NCI-H510A (cell line): ENCODE results near the gene KDM2B.
"Not testable (repeated sequence)": the region's sequence is repeated elsewhere in the genome, so short reads cannot be mapped to it uniquely, and the experiment has no call there.

Experiments
- DNase-seq: peaks from one replicate; lab custom pipeline; 2025; lab: John Stamatoyannopoulos, UW

KDM2B gene

DNA sequence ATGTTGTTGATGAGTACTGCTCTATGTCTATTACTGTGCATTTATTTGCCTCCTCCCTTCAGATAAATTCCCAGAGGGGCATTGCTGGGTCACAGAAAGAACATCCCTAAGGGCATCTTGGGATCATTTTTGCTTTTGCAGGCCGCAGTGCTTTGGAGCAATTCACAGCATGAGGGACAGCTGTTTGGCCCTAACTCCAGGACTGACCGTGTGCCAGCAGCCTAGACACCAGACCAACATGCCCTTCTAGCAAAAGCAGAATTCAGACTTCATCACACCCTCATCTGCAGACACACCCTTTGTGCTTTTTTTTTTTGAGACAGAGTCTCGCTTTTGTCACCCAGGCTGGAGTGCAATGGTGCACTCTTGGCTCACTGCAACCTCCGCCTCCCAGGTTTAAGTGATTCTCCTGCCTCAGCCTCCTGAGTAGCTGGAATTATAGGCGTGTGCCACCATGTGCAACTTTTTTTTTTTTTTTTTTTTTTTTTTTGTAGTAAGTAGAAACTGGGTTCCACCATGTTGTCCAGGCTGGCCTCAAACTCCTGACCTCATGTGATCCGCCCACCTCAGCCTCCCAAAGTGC, 149.9 kb downstream of the KDM2B start:
- DNase-seq: no peak

DNA sequence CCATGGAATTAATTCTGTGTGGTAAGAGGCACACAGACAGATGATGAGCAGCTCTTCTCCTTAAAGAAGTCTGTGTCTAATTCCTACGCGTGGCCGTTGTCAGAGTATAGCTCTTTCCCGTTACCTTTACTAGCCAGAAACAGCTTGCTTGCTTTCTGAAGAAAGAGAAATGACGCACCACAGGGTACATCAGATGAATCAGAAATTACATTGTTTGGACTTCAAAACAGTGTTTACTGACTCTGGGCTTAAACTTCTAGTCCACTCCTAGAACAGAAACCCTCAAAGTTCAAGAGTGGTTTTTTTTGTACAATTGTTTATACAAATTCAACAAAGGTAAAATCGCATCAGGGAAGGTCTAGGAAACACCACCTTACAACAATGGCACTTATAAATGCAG, 151.9 kb downstream of the KDM2B start:
- DNase-seq: no peak

DNA sequence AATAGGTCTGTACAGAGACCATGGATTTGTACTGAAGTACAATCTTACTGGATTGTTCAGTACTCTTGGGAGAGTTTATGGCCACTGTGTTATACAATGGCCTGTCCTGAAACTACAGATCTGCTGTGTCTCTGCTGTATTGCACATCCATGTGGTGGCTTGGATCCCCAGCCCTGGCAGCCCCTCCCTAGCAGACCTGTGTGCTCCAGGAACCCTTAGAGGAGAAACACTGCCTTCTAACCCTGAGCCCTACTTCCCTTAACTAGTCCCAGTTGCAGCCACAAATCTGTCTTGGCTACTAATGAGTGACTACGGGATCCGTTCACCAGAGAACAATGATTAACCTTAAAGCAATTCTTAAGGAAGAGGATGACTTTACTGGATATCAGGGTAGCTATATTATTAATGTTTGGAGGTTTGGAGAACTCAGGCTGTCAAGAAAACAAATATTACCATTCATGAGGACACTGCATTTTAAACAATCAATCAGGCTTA, 153.2 kb downstream of the KDM2B start:
- no peak for DNase-seq

DNA sequence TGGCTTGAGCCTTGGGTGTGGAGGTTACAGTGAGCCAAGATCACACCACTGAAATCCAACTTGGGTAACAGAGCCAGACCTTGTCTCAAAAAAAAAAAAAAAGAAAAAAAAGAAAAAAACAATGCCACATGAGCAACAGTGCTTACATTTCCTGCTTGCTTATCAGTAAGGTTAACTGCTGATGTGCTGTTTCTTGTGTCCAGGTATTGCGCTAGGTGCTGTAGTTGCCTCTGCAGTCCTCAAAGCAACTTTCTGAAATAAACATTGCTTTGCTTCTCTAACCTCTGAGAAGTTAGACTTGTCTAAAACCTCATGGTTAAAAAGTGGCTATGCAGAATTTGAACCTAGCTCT, 156.2 kb downstream of the KDM2B start:
- no peak for DNase-seq

DNA sequence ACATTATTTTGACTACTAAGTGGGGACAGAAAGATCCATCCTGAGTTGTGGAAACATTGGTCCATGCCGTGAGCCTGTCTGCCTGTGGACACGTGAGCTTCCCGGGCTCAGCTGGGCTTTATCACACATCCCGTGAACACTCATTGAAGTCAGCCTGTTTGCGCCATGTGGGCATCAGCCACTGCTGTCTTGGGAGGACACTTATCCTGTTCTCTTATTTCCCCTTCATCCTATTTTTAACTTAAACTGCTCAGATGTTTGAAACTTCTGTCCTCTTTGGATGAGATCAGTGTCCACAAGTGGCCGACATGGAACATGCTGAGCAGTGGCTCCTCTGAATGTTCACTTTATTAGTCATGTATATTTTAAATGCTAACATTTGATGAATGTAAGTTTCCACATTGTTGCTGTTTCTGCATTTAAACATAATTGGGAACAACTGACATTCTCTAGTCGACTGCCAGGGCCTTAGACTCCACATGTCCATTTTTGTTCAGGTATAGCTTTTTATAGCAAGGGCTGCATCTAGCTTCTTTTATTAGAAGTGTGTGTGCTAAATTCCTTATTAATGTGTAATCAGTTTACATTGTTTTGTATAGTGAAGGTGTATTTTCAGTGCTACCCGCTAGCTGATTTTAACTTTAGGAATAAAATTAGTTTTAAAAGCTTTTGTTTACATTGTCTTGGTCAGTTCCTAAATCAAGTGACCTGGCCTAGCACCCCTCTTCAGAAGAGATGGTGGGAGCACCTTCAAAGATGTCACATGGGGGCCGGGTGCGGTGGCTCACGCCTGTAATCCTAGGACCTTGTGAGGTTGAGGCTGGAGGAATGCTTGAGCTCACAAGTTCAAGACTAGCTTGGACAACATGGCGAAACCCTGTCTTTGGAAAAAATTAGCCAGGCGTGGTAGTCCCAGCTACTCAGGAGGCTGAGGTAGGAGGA, 156.9 kb downstream of the KDM2B start:
- no peak for DNase-seq

DNA sequence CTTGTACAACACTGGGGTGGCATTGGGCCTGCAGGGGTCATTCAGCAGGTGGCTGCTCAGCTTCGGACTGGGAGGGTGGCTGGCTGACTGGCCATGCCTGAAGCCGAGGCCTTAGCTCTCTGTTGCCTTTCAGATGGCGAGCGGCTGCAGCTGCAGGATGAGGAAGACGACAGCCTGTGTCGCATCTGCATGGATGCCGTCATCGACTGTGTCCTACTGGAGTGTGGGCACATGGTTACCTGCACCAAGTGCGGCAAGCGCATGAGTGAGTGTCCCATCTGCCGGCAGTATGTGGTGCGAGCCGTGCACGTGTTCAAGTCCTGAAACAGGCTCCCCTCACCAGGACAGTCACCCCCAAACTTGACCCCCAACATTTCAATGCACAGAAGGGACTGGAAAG, 157.6 kb downstream of the KDM2B start:
- DNase-seq: no peak

DNA sequence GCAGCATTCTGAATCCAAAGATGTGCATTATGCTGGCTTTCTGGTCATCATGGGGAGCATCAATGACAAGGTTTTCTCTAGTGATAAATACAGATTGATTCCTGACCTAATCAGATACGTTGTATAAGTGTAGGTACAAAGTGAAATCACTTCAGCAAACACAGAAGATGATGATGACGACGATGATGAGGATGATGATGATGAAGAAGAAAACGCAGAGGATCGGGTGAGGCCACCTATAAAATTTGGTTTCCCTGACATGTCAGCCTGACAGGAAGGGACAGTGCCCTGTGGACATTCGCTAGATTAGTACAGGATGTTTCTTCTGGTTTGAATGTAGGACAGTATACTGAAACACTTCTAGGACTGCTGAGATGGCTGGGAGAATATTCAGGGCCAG, 160.7 kb downstream of the KDM2B start:
- no peak for DNase-seq

DNA sequence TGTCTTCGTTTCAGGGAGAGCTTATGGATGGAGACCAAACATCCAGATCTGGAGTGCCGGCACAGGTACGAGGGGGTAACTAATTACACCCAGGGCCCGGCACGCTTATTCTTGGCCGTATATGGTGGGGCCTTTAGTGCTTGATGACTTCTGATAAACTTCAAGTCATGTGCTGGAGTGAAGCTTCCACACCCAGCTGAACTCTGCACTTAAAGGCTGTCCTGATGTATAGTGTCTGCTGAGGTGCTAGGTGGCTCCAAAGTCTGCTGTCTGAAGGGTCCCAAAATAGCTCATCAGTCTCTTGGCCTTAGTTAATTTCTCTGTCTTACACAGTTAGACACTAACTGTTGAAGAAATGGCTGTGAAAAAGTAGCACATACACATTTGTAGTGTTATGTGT, 163.0 kb downstream of the KDM2B start:
- no peak for DNase-seq

DNA sequence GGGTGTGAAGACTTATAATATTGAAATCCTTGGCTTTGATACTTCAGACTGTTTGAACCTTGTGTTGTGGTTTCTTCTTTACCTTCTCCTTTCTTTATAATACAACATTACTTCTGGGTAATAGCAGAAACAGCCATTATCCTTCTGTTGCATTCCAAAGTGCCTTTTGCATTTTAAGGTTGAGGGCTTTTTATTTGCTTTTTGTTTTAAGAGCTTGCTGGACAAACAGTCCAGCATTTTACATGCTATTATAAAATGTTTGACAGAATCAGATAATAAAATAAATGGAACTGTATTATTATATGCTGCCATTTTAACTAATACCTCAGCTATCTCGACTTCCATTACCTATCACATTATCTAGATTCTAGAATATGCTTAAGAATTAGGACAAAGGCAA, 166.9 kb downstream of the KDM2B start:
- DNase-seq: no peak

DNA sequence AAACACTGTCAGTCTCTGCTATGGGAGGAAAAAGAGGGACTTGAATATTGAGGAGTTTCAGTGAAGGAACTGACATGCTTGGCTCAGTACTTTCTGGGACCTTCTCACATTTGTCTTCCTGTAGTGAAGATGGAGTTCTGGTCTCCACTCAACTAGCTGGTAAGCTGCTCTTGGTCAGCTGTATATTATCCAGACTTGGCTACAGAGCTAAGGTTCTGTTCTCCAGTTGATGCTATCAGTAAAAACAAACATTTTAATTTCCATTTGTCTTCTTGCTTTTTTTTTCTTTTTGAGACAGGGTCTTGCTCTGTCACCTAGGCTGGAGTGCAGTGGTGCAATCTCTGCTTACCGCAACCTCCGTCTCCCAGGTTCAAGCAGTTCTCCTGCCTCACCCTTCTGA, 175.6 kb downstream of the KDM2B start:
- no peak for DNase-seq

DNA sequence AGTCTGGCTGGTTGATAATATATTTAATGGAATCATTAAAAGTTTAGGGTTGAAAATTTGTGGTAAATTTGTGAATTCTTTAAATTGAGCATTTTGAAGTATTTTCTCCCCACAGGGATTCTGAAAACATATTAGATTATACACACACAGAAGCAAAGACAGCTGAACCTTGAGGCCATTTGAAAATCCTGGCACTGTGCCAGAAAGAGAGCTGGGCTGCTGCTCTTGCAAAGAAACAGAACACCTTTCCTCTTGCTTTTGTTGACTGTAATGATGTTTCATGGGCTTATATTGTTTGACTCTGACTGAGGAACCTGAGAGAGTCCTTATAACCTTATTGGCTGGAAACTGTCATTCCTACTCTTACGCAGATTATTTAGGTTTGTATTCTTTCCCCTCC, 176.1 kb downstream of the KDM2B start:
- peak; percentile 81 for DNase-seq

DNA sequence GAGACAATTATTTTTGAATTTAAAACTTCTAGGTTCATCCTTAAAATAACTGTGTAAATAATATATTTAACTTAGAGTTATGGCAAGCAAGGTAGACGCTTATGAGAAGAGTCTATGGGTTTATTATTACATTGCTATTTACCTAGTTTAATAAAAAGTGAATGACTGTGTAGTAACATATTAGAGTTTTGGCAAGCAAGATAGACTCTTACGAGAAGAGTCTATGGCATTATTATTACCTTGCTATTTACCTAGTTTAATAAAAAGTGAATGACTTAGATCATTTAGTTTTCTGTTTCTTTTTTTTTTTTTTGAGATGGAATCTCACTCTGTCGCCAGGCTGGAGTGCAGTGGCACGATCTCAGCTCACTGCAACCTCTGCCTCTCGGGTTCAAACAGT, 177.1 kb downstream of the KDM2B start:
- no peak for DNase-seq

DNA sequence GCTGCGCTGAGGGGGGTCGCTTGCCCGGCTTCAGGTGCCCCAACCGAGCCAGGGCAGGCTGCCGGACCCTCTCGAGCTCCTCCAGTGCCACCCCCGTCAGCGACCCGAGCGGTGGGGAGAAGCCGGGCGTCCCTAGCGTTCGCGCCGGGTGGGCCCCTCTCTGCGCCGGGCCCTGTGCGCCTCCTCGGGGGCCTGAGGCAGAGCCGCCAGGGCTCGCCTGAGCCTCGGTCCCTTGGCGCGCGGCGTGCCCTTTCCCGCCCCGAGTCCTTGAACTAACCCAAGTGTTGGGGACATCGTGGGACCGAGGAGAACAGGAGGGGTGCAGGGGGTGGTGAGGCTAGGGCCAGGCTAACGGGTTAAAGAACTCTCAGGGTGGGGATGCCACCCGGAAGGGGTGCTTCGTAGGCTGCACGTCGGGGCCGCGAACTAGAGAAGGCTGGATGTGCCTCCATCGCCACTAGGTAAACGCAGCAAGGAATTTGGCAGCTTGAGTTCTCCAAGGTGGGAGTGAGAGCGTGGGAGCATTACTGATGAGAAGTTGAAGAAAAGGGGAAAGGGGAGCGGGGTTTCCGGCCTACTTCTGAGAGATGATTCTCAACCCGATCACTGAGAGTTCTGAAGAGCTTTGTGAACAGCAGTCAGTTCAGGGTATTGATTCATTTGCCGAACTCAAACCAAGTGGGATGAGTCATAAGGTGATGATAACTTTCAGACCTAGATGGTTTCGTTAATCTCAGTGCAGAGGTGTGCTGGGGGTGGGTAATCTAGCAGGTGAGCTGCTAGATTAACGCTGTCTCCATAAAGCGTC, 180.3 kb downstream of the KDM2B start:
- peak; percentile 51 for DNase-seq

DNA sequence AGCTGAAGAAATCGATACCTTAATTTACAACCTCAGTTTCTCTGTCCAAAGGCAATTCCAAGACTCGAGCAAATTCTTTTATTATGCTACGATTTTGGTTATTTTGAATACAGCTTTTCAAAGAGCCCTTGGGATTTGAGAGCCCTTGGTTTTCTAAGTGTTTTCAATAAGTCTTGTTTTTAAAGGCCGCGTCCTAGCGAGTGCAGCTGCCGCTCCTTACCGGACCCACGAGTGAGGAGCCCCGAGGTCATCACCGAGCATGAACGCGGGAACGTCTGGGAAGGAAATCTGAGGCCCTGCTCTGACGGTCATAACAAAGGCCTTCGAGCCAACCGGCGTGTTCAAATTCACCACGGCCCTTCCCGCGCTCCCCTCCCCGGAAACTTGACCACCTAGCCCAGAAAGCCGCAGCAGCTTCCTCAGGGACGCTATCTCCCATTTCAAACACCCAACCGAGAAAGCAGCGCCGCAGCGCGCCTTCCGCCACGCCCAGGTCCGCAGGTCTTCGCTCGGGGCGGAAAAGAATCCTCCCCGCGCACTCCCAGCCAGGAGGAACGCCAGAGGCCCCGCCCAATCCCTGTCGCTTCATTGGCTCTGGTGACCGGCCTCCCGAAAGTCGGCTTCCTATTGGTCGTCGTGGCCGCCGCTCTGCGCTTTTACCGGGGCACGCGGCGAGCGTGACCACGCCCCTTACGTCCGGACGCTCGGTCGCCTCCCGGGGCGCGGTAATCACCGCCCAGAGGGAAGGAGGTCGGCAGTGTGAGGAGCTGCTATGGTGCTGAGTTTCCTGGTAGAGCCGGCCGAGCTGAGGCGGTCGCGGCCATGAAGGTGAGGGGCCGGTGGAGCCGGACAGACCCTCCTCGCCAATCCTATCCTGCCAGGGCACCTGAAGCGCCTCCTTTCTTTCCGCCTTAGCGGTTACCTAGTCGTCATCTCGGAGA, 181.2 kb downstream of the KDM2B start, which contains the start of gene RNF34:
TSS of gene RNF34 (plus strand) at position 728 of the 941 bp plus-strand sequence. CDS start at position 823, 95 bp downstream.
- peak; percentile 99 for DNase-seq

DNA sequence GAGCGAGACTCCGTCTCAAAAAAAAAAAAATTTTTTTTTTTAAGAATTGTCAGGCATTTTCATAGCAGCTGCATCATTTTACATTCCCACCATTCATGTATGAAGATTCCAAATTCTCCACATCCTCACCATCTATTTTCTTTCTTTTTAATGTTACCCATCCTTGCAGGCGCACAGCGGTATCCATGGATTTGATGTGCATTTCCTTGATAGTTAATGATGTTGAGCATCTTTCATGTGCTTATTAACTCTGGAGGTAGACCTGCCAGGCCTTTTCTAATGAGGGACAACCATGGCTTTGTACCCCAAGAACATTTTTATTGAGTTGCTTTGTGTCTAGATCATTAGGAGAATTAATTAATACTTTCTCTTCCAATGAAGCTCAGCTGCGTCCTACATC, 182.5 kb downstream of the KDM2B start:
- DNase-seq: no peak

DNA sequence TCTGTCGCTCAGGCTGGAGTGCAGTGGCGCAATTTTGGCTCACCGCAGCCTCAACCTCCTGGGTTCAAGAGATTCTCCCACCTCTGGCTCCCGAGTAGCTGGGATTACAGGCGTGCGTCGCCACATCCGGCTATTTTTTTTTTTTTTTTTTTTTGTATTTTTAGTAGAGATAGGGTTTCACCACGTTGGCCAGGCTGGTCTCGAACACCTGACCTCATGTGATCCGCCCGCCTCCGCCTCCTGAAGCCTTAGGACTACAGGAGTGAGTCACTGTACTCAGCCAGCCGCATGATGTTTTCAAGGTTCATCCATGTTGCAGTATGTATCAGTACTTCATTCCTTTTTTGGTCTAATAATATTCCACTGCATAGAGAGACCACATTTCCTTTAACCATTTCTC, 183.3 kb downstream of the KDM2B start:
- no peak for DNase-seq

DNA sequence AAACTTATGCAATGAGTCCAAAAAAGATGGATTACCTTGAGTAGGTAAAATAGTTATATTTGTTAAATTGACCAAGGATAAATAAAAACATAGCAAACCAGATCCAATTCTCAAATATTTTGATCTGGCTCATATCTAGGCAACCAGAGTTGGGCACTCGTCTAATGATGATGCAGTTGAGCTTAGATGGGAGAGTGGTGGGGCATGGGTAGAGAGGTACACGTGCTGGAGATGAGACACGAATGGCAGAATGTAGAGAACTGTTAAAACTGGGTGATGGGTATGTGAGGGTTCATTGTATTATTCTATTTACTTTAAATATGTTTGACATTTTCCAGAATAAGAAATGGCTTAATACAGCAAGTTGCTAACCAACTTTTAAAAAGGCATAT, 188.5 kb downstream of the KDM2B start:
- DNase-seq: no peak

DNA sequence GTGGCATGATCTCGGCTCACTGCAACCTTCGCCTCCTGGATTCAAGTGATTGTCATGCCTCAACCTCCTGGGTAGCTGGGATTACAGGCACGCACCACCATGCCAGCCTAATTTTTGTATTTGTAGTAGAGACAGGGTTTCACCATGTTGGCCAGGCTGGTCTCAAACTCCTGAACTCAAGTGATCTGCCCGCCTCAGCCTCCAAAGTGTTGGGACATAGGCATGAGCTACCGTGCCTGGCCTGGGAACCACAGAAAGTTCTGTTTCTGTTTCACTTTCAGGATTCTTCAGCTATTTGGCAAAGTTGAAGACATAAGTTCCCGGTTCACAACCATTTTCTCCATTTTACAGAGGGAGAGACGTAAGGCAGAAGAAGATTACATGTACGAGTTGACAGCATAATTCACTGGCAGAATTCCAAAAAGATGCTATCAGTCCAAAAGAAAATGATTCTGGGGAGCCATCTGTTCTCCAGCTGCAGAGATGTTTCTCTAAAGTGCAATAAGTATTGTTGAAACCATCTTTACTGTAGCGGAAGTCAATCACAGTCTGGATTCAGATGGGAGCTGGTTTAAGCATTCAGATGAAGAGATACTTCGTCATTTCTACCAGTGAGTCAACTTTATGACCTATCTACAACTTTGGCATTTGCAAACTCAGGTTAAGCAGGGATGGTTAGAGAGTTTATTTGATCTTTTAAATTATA, 189.1 kb downstream of the KDM2B start:
- DNase-seq: no peak

DNA sequence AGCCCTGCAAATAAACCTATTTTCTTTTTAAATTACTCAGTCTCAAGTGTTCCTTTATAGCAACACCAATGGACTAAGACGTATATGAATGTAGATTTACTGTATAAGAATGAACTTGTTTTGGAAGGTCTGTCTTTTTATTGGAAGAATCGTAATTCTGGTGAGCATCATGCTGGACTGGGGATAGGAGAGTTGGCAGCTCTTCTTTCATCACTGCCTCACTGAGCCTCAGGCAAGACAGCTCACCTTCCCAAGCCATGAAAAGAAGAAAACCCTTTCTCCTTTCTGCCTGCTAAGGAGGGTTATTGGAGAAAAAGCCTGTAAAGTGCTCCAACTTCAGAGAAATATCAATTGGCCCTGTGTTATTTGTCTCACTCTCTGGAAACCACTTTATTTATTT, 190.0 kb downstream of the KDM2B start:
- no peak for DNase-seq

DNA sequence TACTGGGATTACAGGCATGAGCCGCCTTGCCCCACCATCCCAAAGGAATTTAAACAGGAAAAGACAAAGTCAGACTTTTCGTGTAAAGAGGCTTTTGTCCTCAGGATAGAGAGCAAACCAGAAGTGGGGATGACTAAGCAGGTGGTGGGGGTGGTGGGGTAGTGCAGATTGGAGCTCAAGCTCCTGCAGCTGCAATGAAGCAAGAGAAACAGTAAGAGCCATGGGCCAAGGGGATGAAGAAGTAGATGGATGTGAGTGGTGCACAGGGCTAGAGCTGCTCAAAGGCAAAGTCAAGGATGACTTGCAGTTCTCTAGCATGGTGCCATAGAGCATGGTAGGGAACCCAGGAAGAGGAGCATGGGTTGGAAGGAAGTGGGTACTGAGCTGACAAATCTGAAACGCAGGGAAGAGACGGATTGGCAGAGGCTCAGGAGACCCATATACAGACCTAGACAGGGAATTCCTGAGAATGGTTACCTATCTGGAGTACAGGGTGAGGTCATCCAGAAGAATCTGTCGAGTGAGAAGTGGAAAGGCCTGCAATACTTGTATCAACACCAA, 192.3 kb downstream of the KDM2B start:
- no peak for DNase-seq

DNA sequence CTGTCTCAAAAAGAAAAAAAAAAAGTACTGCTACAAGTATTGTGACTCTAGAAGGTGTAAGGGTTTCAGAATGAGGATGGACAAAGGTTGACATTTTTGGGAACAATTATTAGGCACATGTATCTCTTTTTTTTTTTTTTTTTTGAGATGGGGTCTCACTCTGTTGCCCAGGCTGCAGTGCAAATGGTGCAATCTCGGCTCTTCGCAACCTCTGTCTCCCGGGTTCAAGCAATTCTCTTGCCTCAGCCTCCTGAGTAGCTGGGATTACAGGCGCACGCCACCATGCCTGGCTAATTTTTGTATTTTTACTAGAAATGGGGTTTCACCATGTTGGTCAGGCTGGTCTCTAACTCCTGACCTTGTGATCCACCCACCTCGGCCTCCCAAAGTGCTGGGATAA, 195.9 kb downstream of the KDM2B start:
- DNase-seq: not testable (repeated sequence)
